ENCODE data around the gene ARFGAP1.

- TF ChIP-seq CTCF (IDR thresholded peaks at IDR 0.05; ENCODE audit: low read depth, low read length): no peak
- no peak for TF ChIP-seq EZH2phosphoT487 (IDR thresholded peaks at IDR 0.05; ENCODE audit: low read depth)
Observed at GRCh38 chr20:63268671-63269439, 3.8 kb upstream of the ARFGAP1 start.
